HCT116 (cell line): ENCODE measurements around the gene WDR76. TPM values are rescaled to one million over a fixed set of nuclear protein-coding genes. Genes with fewer than 3 reads are reported as not detected.

ENCODE experiments used
- ATAC-seq: fragments of 200-7000 bp; cut with Tn5 transposase; 2 replicates; pipeline ENCODE4 v1.9.1; 2020; ENCODE audit warnings: mild to moderate bottlenecking, moderate library complexity
- BruUV-seq: library from RNA; stranded (reverse); fragments of 400-500 nt; replicated peaks from 2 replicates; lab custom pipeline; 2021; lab: Mats Ljungman, UMichigan
- CTCF ChIA-PET: fragments of 300-600 bp; sonication (Branson Sonifier 250); formaldehyde crosslinking; loops from one replicate; lab custom pipeline; 2021; ENCODE audit warnings: antibody characterized with exemption; lab: Charles Lee
- POLR2A ChIA-PET: fragments of 300-600, 350-600 bp; sonication (Branson Sonifier 250); formaldehyde crosslinking; loops from one replicate; lab custom pipeline; 2021; ENCODE audit warnings: antibody characterized with exemption; lab: Charles Lee
- RAD21 ChIA-PET, 2 experiments: fragments of 300-600 bp; sonication (Branson Sonifier 250); formaldehyde crosslinking; loops; one replicate each; lab custom pipeline; 2023; ENCODE audit warnings: low total read pairs in 2 of 2; ENCODE audit not compliant: uncharacterized antibody in 2 of 2, unreplicated experiment in 2 of 2, low non-redundant PET in 1 of 2; lab: Charles Lee
- DNase-seq: peaks from one replicate; pipeline ENCODE4 v3.0.0-alpha.2; 2010; ENCODE audit warnings: low read depth, low spot score
- H2AFZ ChIP-seq: fragments of 200-600 bp; shearing (Covaris generic), sonication (generic); 2 replicates; pipeline ENCODE4 v1.6.1; 2017; ENCODE audit warnings: low read depth, mixed run types, mixed read lengths, antibody characterized with exemption, low read length; ENCODE audit not compliant: poor library complexity, severe bottlenecking
- H3K27ac ChIP-seq: 2 replicates; pipeline ENCODE4 v1.5.1; 2012; ENCODE audit warnings: low read depth, low read length
- H3K27me3 ChIP-seq: fragments of 200-600 bp; sonication (generic); 2 replicates; pipeline ENCODE4 v1.6.1; 2016; ENCODE audit warnings: mixed run types, low read length, mixed read lengths; ENCODE audit not compliant: insufficient read depth
- H3K36me3 ChIP-seq, 2 experiments: fragments of 200-500 bp in 1 of 2; fragments of 200-600 bp in 1 of 2; sonication (Bioruptor generic) in 1 of 2; sonication (generic) in 1 of 2; 2 replicates each; pipeline versions ENCODE4 v1.5.1 to v1.6.1; 2014 to 2016; ENCODE audit warnings: low read length in 2 of 2, inconsistent platforms in 1 of 2, mixed read lengths in 1 of 2, mixed run types in 1 of 2; ENCODE audit not compliant: insufficient read depth in 2 of 2, control insufficient read depth in 1 of 2
- H3K4me1 ChIP-seq, 2 experiments: fragments of 200-600 bp in 1 of 2; sonication (generic) in 1 of 2; 2 replicates each; pipeline versions ENCODE4 v1.5.1 to v1.6.1; 2012 to 2017; ENCODE audit warnings: low read length in 2 of 2, inconsistent platforms in 1 of 2, mild to moderate bottlenecking in 1 of 2, mixed read lengths in 1 of 2, mixed run types in 1 of 2, moderate library complexity in 1 of 2; ENCODE audit not compliant: insufficient read depth in 2 of 2, control insufficient read depth in 1 of 2
- H3K4me2 ChIP-seq: fragments of 200-600 bp; sonication (generic); 2 replicates; pipeline ENCODE4 v1.6.1; 2017; ENCODE audit warnings: mixed run types, low read length, mixed read lengths
- H3K4me3 ChIP-seq, 2 experiments: fragments of 200-600 bp in 1 of 2; sonication (generic) in 1 of 2; replicated peaks in 1 of 2; 2 replicates each; pipeline ENCODE4 v1.5.1; 2011 to 2016; ENCODE audit warnings: low read length in 2 of 2, control low read depth in 1 of 2, low read depth in 1 of 2, mild to moderate bottlenecking in 1 of 2, mixed read lengths in 1 of 2, mixed run types in 1 of 2
- H3K79me2 ChIP-seq: fragments of 200-600 bp; sonication (generic); 2 replicates; pipeline ENCODE4 v1.6.1; 2017; ENCODE audit warnings: mild to moderate bottlenecking, mixed run types, low read length, moderate library complexity, mixed read lengths; ENCODE audit not compliant: insufficient read depth
- H3K9ac ChIP-seq: fragments of 200-600 bp; sonication (generic); 2 replicates; pipeline ENCODE4 v1.6.1; 2016; ENCODE audit warnings: low read length, mixed read lengths
- H3K9me2 ChIP-seq: fragments of 200-600 bp; sonication (generic), shearing (Covaris generic); 2 replicates; pipeline ENCODE4 v1.6.1; 2017; ENCODE audit warnings: mixed run types, mild to moderate bottlenecking, moderate library complexity; ENCODE audit not compliant: insufficient read depth
- H3K9me3 ChIP-seq, 2 experiments: fragments of 200-500 bp in 1 of 2; fragments of 200-600 bp in 1 of 2; sonication (Bioruptor generic) in 1 of 2; sonication (generic) in 1 of 2; 2 replicates each; pipeline ENCODE4 v1.6.1; 2014 to 2017; ENCODE audit warnings: low read length in 2 of 2, mixed read lengths in 2 of 2, inconsistent platforms in 1 of 2, low read depth in 1 of 2, mild to moderate bottlenecking in 1 of 2, mixed run types in 1 of 2, moderate library complexity in 1 of 2; ENCODE audit not compliant: control insufficient read depth in 1 of 2, insufficient read depth in 1 of 2
- H4K20me1 ChIP-seq: fragments of 200-600 bp; sonication (generic), shearing (Covaris generic); 2 replicates; pipeline ENCODE4 v1.6.1; 2017; ENCODE audit warnings: mixed run types, mild to moderate bottlenecking, moderate library complexity; ENCODE audit not compliant: insufficient read depth
- EZH2 ChIP-seq: fragments of 200-600 bp; sonication (generic); IDR thresholded peaks from 2 replicates; pipeline ENCODE4 v1.6.1; 2017; ENCODE audit warnings: antibody characterized with exemption, mixed run types
- FOSL1 ChIP-seq: IDR thresholded peaks from 2 replicates; pipeline ENCODE4 v1.6.1; 2012; ENCODE audit warnings: low read depth
- JUND ChIP-seq: IDR thresholded peaks from 2 replicates; pipeline ENCODE4 v1.6.1; 2012
- MAX ChIP-seq: IDR thresholded peaks from 2 replicates; pipeline ENCODE4 v1.6.1; 2012
- intact Hi-C: fragments of 100-400 bp; cut with micrococcal nuclease; formaldehyde crosslinking; loops from 2 replicates; pipeline ENCODE4 v1.10.0; 2022
- total RNA-seq: library from RNA; stranded (reverse); gene quantifications from one replicate; pipeline ENCODE4 v1.2.1, GENCODE V29; 2021; ENCODE audit not compliant: unreplicated experiment

The WDR76 gene
- total RNA-seq, 1 experiment from 2014 or later: 33.0 TPM

DNA sequence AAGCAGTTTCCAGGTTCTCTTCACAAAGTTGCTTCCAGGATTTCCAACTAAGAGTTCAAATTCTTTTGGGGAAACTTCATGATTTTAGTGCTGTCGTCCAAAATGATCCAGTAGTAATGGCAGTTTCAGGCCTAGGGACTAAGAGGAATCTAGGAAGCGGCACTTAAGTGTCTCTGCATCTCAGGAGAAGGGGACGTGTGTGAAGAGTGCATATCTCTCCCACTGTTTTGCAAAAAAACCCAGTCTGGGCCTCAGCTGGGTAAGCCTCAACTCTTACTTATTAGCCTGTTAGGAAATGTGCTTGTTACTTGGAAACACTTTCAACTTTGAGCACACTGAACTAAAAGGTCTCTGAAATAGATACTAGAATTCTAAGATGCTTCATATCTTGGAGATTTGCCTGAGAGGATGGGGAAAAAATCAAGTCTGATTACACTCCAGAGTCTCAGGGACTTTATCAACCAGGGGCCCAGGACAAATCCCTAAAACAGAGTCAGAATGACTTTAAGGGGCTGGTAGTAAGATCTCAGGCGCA is 81.8 kb downstream of the WDR76 start:
- H3K9me3 ChIP-seq: no peaks in the 10 kb centered on the region
- H3K27ac ChIP-seq: no peak overlapping the region
- CTCF ChIA-PET: no interaction called here
- ATAC-seq: no peak
- RAD21 ChIA-PET: no interaction called here
- H3K79me2 ChIP-seq: no peaks in the 10 kb centered on the region
- no peaks in the 10 kb centered on the region for H3K9me2 ChIP-seq
- peaks cover 13 to 29% of the 10 kb centered on the region in 2 experiments for H3K4me1 ChIP-seq
- no peak overlapping the region for H3K4me2 ChIP-seq
- no peak for TF ChIP-seq EZH2
- H3K4me3 ChIP-seq: no peak overlapping the region
- POLR2A ChIA-PET: no interaction called here
- peaks cover 2 to 6% of the 10 kb centered on the region in 2 experiments; a peak in 2 of 4 replicates for H3K36me3 ChIP-seq
- no TSS peak for BruUV-seq
- H3K27me3 ChIP-seq: no peaks in the 10 kb centered on the region
- DNase-seq: no peak
- H3K9ac ChIP-seq: no peak overlapping the region
- H4K20me1 ChIP-seq: no peaks in the 10 kb centered on the region
- H2AFZ ChIP-seq: no peak overlapping the region
- intact Hi-C loops: no loop called here

DNA sequence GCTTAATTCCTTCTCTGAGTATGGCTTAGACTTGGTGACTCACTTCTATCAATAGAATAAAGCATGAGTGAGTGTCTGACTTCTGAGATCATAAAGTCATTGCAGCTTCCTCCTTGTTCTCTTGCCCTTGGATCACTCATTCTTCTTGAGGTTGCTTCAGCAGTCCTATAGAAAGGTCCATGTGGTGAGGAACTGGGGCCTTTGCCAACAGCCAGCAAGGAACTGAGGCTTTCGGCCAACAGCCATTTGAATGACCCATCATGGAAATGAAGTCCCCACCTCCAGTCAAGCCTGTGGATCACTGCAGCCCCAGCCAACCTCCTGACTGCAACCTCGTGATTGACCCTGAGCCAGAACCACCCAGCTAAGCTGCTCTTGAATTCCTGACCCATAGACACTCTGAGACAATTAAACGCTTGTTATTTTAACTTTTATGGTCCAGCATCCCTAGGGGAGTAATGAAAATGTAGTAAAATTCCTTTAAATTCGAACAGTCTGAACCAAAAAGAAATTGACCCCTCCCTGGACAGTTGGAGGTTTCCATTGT is 84.5 kb downstream of the WDR76 start:
- Histone ChIP-seq H3K27me3 (no peaks in the 10 kb centered on the region), H3K9ac (no peak overlapping the region), H2AFZ (no peak overlapping the region), H3K4me3 (no peak overlapping the region), H3K4me2 (peak overlapping the region; percentile 34), H3K36me3 (peaks cover 0 to 2% of the 10 kb centered on the region in 2 experiments; a peak in 1 of 4 replicates), H3K9me2 (no peaks in the 10 kb centered on the region), H4K20me1 (no peaks in the 10 kb centered on the region), H3K79me2 (no peaks in the 10 kb centered on the region), H3K9me3 (no peaks in the 10 kb centered on the region), H3K27ac (no peak overlapping the region), H3K4me1 (peaks cover 25 to 45% of the 10 kb centered on the region in 2 experiments)
- ChIA-PET RAD21 (no interaction called here), POLR2A (no interaction called here), CTCF (no interaction called here)
- BruUV-seq: no TSS peak
- peak; percentile 28; the same call in 1 of the 2 replicates for TF ChIP-seq FOSL1
- no peak for TF ChIP-seq MAX
- TF ChIP-seq JUND: peak; percentile 26; the same call in 1 of the 2 replicates
- ATAC-seq (no peak), DNase-seq (no peak)
- intact Hi-C loops: no loop called here
